GM19468 (cell line): ENCODE data around the gene PSME2.
A peak's percentile ranks its signal among the peaks of the same experiment; 100 is the strongest.

Experiments used
- ATAC-seq: cut with Tn5 transposase; IDR thresholded peaks from one replicate; pipeline ENCODE4 v1.9.1; 2021; ENCODE audit warnings: mild to moderate bottlenecking, moderate library complexity, moderate number of reproducible peaks; ENCODE audit not compliant: unreplicated experiment; ENCODE audit errors: extremely low read depth

Gene PSME2

DNA sequence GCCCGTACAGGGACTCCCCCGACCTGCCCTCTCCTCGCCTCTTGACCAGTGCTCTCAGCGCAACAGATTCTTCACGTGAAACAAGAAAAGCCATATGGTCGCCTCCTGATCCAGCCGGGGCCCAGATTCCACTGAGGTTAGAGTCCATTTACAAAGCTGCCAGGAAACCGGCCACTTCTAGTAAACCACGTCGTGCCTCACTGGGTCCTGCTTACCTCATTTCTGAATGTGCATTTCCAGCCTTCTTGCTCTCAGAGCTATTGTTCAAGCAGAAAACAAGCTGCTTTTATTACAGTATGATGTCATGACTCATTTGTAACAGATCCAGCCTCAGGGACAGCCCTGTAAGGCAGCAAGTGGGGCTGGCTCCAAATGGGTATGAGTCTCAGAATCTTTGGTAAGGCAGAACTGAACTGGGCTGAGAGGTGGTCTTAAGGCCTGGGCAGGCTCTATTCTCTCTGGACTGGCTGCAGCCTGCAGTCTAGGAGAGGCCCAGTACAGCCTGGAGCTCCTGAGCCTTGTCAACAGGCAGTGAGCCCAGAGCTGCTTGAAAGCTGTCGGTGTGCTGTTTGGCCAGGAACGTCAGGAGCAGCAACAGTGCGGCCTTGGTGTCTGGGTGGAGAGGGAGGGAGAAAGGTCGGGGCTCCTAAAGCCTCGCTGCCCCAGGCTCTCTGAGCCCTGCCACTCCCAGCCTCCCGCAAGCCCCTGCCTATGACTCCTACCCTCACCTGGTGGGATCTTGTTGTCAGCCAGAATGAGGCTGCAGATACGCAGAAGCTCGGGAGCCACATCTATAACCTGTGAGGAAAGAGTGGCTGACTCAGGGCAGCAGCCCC lies 33.8 kb upstream of the PSME2 start:
- no peak for ATAC-seq

DNA sequence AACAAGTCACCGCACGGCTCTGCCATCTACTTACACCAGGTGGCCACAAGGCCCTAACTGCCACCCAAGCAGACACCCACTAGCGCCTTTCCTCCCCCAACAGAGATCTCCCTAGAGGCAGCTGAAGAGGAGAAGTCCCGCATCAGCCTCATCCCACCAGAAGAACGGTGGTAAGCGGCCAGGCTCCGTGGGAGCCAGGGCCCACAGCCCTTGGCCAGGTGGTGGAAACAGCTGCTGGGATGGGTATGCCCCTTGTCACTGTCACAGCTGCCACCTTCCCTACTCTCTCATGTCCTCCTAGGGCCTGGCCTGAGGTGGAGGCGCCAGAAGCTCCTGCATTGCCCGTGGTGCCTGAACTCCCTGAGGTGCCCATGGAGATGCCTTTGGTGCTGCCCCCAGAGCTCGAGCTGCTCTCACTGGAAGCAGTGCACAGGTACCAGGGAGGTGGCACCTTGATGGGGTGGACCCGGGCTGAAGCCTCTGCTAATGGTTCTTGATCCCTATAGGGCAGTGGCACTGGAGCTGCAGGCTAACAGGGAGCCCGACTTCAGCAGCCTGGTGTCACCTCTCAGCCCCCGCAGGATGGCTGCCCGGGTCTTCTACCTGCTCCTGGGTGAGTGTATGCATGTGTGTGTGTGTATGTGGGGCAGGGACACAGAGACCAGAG lies 33.0 kb upstream of the PSME2 start:
- ATAC-seq, result no peak

DNA sequence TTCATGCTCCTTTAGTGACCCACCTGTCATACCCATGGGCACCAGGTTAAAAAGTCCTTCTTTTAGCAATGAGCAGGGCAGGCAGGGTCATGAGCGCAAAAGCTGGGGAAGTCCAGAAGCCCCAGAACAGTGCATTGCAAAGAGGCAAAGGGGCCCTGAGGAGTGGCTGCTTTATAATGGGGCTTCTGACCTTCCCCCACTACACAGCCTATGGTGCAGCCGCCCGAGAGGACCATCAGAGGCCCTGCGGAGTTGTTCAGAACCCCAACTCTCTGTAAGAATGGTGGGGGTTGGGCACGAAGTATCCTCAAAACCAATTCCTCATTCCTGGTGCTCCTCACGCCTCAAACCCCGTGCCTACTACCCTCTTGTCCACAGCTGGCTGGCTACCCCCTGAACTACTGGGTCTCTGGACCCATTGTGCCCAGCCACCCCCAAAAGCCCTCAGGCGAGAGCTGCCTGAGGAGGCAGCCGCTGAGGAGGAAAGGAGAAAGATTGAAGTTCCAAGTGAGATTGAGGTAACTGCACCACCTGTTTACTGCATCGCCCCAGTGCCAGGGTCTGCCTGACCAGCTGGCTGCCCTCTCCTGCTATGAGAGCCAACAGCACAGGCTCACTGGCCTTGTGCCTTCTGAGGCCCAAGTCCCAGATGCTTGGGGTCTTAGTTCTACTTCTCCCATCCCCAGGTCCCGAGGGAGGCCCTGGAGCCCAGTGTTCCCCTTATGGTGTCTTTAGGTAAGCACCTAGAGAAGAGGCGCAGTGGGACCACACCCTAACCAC lies 32.2 kb upstream of the PSME2 start:
- no peak for ATAC-seq

DNA sequence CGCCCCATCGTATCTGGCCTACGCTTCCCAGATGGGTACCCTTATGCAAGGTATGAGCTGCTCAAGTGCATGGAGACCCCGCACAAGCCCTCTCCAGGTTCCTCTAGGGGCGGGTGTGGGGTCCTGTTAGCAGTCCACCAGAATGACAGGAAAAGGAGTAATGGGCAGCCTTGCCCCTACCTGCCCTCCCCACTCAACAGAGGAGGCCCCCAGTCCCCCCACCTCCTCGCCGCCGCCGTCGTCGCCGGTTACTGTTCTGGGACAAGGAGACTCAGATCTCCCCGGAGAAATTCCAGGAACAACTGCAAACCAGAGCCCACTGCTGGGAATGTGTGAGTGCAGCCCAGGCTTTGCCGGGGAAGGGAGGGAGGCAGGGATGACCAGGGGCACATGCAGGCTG lies 31.5 kb upstream of the PSME2 start:
- no peak for ATAC-seq

DNA sequence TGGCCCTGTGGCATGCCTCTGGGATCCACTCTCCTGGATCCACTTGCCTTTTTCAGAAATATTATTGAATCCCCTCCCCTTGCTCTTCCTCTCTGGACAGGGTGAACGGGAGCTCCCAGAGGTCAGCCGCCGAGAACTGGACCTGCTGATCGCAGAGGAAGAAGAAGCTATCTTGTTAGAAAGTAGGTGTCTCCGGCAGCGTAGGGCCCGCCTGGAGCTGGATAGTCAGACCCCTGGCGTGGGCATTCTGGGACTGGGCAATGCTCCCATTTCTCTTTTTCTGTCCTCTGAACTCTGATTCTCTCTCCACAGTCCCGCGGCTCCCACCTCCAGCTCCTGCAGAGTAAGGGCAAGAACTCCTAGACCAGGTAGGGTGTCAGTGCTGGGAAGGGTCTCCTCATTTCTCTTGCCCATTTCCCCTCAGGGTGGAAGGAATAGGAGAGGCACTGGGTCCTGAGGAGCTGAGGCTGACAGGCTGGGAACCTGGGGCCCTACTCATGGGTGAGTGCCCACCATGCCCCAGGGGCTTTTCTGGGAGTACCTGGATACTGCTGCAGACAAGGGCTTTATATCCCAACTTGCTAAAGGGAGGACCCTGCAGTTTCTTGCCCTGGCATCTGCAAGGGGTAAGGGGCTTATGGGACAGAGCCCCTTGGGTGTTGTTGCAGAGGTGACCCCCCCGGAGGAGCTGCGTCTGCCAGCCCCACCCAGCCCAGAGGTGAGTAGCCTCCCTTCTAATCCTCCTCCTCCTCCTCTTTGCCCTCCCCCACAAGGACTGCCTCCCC lies 30.8 kb upstream of the PSME2 start:
- no peak for ATAC-seq

DNA sequence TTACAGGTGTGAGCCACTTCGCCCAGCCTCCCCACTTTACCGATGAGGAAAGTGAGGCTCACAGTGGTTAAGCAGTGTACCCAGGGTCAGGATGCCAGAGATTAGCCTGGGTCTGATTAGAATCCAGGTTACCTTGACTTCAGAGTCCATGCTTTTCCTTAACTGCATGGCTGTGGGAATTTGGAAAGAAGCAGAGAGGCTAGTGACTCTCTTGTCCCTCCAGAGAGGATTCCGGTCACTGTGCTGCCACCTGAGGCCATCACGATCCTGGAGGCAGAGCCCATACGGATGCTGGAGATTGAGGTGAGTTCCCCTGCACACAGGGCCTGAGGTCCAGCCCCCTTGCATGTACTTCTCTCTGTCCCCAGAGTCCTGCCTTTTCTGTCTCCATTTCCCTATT lies 30.2 kb upstream of the PSME2 start:
- ATAC-seq, result no peak

DNA sequence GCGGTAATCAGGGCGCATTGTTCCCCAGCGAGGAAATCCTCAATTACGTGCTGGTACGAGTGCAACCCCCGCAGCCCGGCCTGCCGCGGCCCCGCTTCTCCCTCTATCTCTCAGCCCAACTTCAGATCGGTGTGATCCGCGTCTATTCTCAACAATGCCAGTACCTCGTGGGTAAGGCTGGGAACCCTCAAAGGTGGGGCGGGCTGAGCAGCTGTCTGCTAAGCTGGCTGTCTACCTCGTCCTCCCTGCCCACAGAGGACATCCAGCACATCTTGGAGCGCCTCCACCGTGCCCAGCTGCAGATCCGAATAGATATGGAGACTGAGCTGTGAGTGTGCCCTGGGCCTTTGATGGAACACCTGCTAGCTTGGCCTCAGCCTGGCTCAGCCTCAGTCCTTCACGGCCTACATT lies 26.5 kb upstream of the PSME2 start:
- no peak for ATAC-seq

DNA sequence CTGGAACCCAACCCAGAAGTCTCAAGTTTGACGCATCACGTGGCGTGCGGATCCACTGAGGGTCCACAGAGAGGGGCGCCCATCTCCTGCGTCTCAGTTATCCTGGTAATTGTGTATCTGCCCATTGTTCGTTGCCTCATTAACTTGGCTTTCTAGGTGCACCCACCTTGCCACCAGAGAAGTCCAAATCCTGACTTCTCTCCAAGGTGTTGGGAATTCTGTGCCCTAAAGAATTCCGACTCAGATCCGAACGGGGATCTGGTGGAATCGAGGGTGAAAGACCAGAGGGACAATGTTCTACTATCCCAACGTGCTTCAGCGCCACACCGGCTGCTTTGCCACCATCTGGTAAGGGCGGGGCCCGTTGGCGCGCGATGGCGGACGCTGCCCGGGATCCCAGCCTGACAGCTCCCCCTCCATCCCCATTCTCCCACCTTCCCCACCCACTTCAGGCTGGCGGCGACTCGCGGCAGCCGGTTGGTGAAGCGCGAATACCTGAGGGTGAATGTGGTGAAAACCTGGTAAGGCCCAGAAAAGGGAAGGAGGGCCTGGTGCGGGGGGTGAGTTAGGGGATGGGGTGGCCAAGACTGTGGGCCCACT lies 26.0 kb upstream of the PSME2 start:
- no peak for ATAC-seq

DNA sequence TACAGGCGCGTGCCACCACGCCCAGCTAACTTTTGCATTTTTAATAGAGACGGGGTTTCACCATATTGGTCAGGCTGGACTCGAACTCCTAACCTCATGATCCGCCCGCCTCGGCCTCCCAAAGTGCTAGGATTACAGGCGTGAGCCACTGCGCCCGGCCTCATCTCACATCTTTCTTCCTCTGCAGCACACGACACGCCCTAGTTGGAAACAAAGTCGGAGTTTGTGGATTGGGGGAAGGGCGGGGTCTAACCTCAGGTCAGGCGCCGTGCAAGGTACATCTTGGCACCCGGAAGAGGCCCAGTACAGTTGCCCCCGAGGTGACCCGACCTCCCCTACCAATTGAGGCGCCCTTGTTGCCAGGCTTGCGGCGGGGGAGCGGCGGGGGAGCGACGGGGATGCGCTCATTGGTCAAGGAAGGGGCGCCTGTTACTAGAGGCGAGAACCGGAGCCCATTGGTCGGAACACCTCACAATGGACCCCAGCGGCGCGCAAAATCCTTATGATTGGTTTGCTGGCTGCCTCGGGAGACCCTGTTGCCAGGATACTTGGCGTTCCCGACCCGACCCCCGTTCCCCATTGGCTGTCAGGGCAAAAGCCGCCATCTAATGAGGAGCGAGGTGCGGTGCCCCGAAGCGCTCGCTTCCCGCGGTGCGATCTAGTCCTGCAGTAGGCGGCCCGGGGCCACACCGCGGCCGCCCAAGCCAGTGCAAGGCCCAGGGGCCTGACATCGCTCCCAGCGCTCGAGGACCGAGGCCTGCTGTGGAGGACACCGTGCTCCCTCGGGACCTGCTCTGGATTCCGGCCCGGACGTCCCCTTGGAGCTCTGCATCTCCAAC lies 25.2 kb upstream of the PSME2 start, which contains the start of gene REC8:
Gene REC8, plus strand, starts transcription at position 659 of the 839 bp plus-strand sequence. CDS start 473 bp downstream, outside the sequence.
- ATAC-seq, result peak; percentile 69

DNA sequence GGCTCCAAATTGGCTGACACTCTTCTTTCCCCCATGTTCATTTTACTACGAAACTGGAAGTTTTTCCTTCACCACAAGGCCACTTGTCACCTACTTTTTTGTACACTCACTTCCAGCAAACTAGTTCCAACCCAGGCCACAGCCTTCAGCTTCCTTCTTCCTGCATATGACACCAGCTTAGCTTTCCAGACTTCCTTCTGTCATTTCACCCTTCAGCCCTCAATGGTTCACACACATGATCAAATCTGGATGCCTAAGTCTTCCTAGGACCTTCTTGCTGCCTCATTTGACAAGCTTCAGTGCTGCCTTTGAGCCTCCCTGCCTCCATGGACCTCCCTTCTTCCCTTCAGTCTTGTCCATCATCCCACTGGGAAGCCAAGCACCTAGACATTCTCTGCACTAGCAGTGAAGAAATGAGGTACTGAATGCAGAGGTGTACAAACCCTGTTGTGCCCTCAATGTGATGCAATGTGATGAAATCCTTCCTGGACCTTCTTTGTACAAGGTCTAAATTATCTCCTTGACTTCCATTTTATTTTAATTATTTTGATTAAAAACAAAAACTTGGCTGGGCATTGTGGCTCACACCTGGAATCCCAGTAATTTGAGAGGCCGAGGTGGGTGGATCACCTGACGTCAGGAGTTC lies 21.2 kb upstream of the PSME2 start:
- no peak for ATAC-seq

DNA sequence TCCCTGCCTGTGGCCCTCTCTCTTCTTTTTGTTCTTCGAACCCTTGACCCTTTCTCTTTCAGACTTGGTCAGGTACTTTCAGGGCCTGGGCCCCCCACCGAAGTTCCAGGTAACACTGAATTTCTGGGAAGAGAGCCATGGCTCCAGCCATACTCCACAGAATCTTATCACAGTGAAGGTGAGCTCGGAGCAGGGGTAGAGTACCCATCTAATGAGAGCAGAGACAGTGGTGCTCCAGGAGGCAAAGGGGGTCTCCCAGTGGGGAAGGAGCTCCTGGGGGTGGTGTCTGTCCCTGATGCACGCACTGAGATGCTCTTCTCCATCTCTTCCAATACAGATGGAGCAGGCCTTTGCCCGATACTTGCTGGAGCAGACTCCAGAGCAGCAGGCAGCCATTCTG lies 19.4 kb upstream of the PSME2 start:
- no peak for ATAC-seq

DNA sequence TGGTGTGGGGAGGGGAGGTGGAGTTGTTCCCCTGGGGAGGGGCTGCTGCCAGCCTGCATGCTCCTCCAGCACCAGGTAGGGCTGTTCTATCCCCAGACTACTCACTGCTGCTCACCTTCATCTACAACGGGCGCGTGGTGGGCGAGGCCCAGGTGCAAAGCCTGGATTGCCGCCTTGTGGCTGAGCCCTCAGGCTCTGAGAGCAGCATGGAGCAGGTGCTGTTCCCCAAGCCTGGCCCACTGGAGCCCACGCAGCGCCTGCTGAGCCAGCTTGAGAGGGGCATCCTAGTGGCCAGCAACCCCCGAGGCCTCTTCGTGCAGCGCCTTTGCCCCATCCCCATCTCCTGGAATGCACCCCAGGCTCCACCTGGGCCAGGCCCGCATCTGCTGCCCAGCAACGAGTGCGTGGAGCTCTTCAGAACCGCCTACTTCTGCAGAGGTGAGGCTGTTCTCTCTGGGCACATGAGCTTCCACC lies 18.1 kb upstream of the PSME2 start:
- ATAC-seq, result no peak

DNA sequence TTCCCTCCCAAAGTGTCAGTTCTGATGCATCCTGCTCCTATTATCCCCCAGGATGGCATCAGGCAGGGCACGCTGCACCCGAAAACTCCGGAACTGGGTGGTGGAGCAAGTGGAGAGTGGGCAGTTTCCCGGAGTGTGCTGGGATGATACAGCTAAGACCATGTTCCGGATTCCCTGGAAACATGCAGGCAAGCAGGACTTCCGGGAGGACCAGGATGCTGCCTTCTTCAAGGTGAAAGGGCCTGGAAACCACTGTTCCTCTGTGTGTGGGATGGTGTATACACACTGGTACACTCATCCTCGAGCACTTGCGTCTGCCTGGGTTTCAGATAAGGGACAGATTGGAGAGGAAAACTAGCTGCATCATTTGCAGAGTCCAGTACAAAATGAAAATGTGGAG lies 15.7 kb upstream of the PSME2 start:
- no peak for ATAC-seq

DNA sequence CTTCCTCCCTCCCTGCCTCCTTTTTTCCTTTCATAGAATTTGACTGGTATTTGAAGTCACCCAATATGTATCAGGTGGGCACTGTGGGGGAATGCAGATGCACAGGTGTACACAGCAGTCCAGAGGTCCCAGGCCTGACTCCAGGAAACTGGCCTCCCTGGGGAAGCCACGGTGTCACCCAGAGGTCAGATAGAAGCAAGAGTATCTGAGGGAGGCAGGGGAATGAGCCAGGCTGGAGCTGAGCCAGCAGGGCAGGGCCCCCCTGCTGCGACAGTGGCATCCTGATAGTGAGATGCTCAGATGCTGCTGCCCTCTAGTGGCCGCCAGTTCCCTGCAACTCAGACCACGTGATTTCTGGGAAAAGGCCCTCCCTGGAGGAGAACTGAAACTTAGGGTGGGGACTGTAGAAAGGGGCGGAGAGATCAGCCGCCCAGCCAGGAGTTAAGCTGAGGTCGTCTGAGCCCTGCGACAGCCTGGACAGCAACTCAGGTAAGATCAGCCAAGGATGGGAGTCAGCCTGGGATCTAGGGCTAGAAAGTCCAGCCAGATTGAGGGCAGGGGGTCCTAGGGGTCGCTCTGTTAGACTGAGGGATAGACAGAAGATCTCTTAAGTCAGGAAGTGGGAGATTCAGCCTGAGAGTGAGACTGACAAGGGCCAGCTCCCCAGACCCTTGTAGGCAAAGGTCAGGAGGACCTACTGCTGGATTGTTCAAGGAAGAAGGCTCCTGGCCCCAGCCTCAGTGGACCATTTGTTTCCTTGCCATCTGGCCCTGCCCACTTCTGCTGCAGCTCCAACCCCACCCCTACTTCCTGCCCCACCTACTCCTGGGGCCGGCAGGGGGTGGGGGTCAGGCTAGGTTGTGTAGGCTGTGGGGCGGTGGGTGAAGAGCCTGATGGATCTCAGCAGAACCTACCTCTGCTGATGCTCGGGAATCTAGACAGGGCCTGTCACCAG lies 14.7 kb upstream of the PSME2 start, which contains the start of gene IRF9:
Gene IRF9, plus strand, starts transcription at position 416 of the 955 bp plus-strand sequence. CDS start 880 bp downstream, outside the sequence.
- ATAC-seq, result peak; percentile 69

DNA sequence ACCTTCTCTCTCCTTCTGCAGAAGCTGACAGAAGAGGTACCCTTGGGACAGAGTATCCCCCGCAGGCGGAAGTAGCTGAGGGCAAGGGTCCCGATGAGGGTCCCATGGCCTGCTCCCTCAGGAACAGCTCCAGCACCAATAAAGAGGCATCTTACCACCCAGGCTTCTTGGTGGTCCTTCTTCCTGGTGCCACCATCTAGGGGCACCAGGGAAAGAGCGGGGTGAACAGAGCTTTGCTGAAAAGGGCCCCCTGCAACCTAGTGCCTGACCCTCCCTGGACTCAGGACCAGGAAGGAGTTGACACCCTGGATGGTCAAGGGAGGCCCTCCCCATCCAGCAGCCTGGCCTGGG lies 14.1 kb upstream of the PSME2 start:
- ATAC-seq, result no peak

DNA sequence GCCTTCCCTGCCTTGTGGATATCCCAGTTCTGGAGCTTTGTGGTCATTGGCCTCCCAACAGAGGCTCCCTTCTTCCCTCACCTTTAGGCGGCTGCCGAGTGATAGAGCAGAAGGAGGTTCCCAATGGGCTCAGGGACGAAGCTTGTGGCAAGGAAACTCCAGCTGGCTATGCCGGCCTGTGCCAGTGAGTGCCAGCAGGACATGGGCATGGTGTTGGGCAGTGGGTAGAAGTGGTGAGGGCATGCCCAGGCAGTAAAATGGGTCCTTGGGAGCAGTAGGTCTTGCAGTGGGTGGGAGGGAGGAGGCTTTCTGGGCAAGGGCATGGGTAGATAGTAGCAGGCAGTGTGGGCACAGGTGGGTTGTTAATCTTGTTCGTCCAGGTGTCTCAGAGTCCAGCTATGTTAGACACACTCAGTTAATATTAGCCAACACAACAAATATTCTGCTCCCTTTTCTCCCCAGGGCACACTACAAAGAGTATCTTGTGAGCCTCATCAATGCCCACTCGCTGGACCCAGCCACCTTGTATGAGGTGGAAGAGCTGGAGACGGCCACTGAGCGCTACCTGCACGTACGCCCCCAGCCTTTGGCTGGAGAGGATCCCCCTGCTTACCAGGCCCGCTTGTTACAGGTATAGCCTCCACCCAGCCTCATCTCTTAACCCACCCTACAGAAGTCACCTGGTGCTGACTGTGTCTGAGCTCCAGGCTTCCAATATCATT lies 13.5 kb upstream of the PSME2 start:
- no peak for ATAC-seq
